Activated CD4-positive, alpha-beta T cell treated with anti-CD3 and anti-CD28 coated beads, Interleukin-2, amount 50 U/mL, for 4 hours (primary cell): Measurements from ENCODE around the gene PNMA1.

Experiments used
- DNase-seq, 2 experiments: peaks; one replicate each; pipeline ENCODE4 v3.0.0-alpha.2; 2020

The PNMA1 gene

GRCh38 chr14:73749706-73750530, 35.7 kb upstream of the PNMA1 start:
- DNase-seq = no peak

- DNase-seq = no peak
Measured at GRCh38 chr14:73748858-73749357, 34.7 kb upstream of the PNMA1 start.

- DNase-seq = no peak
Measured at GRCh38 chr14:73747379-73748211, 33.4 kb upstream of the PNMA1 start.

- no peak for DNase-seq
Measured at GRCh38 chr14:73746520-73747378, 32.6 kb upstream of the PNMA1 start.

GRCh38 chr14:73745571-73746519, 31.7 kb upstream of the PNMA1 start:
- DNase-seq = no peak

GRCh38 chr14:73744874-73745529, 30.8 kb upstream of the PNMA1 start:
- no peak for DNase-seq

GRCh38 chr14:73744175-73744867, 30.1 kb upstream of the PNMA1 start:
- DNase-seq = no peak

- peak in 1 of 2 experiments; percentile 38 for DNase-seq
Measured at GRCh38 chr14:73743431-73743931, 29.3 kb upstream of the PNMA1 start.

GRCh38 chr14:73742520-73743238, 28.5 kb upstream of the PNMA1 start:
- no peak for DNase-seq

- DNase-seq = no peak
Measured at GRCh38 chr14:73741876-73742519, 27.8 kb upstream of the PNMA1 start.

- peak; percentile 58 to 62 for DNase-seq
Measured at GRCh38 chr14:73741386-73741875, 27.2 kb upstream of the PNMA1 start.

- no peak for DNase-seq
Measured at GRCh38 chr14:73740618-73741326, 26.6 kb upstream of the PNMA1 start.

GRCh38 chr14:73739899-73740617, 25.9 kb upstream of the PNMA1 start:
- no peak for DNase-seq

GRCh38 chr14:73739174-73739898, 25.2 kb upstream of the PNMA1 start:
- no peak for DNase-seq

- no peak for DNase-seq
Measured at GRCh38 chr14:73738518-73739173, 24.5 kb upstream of the PNMA1 start.

GRCh38 chr14:73736842-73737241, 22.7 kb upstream of the PNMA1 start:
- DNase-seq = no peak
